ENCODE data around the gene CBR4.

GRCh38 chr4:169058312-169058711 is 48.3 kb upstream of the CBR4 start:
- no peak for TF ChIP-seq POLR2A (IDR thresholded peaks at IDR 0.05)
- no peak for TF ChIP-seq CTCF (IDR thresholded peaks at IDR 0.05)
- TF ChIP-seq EP300 (IDR thresholded peaks at IDR 0.05): no peak
